Measurements from ENCODE around the gene NRP1.
"Not testable (repeated sequence)": the region's sequence is repeated elsewhere in the genome, so short reads cannot be mapped to it uniquely, and the experiment has no call there.

Gene NRP1

DNA sequence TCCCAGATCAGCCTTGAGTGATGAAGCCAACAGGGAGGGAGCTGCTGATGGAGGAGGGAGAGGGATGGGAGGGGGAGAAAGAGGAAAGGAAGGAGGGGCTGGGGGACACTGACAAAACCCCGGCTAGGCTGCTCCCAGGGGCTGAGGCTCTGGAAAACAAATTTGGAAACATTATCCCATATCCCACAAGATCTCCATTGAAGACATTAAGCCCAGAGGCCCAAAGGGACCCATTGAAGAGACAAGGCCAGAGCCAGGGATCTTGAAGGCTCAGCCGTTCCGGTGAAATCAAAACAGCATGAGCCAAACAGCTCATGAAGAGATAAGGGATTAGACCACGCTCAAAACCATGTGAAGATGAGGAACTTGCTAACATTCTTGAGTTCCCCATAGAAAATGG lies 192.2 kb downstream of the NRP1 start:
- Histone ChIP-seq H3K27ac (ENCODE audit: low read length) (no peak overlapping the region), H3K9me3 (ENCODE audit: control insufficient read depth, insufficient read depth, low read length) (no peaks in the 10 kb centered on the region), H3K27me3 (ENCODE audit: control insufficient read depth, insufficient read depth, low read length) (no peaks in the 10 kb centered on the region), H3K36me3 (ENCODE audit: control insufficient read depth, insufficient read depth, low read length) (no peaks in the 10 kb centered on the region), H3K4me1 (ENCODE audit: control insufficient read depth, insufficient read depth, low read length) (no peaks in the 10 kb centered on the region), H3K4me3 (ENCODE audit: low read length) (no peak overlapping the region)
- no peak for DNase-seq (ENCODE audit: low read depth, low spot score)
- no CpG with 5 or more reads among the region's 4 CpGs for WGBS (ENCODE audit: insufficient coverage, insufficient read length)

GRCh38 chr10:33141251-33141650 lies 193.2 kb downstream of the NRP1 start:
- Histone ChIP-seq H3K27ac (ENCODE audit: low read length) (no peak overlapping the region), H3K4me1 (ENCODE audit: control insufficient read depth, insufficient read depth, low read length) (no peaks in the 10 kb centered on the region), H3K36me3 (ENCODE audit: control insufficient read depth, insufficient read depth, low read length) (no peaks in the 10 kb centered on the region), H3K9me3 (ENCODE audit: control insufficient read depth, insufficient read depth, low read length) (no peaks in the 10 kb centered on the region), H3K27me3 (ENCODE audit: control insufficient read depth, insufficient read depth, low read length) (no peaks in the 10 kb centered on the region), H3K4me3 (ENCODE audit: low read length) (no peak overlapping the region)
- no CpG with 5 or more reads among the region's 3 CpGs for WGBS (ENCODE audit: insufficient coverage, insufficient read length)
- DNase-seq (ENCODE audit: low read depth, low spot score): no peak

GRCh38 chr10:33139181-33139646 lies 195.3 kb downstream of the NRP1 start:
- Histone ChIP-seq H3K27me3 (ENCODE audit: control insufficient read depth, insufficient read depth, low read length) (no peaks in the 10 kb centered on the region), H3K27ac (ENCODE audit: low read length) (no peak overlapping the region), H3K4me3 (ENCODE audit: low read length) (no peak overlapping the region), H3K36me3 (ENCODE audit: control insufficient read depth, insufficient read depth, low read length) (no peaks in the 10 kb centered on the region), H3K9me3 (ENCODE audit: control insufficient read depth, insufficient read depth, low read length) (no peaks in the 10 kb centered on the region), H3K4me1 (ENCODE audit: control insufficient read depth, insufficient read depth, low read length) (no peaks in the 10 kb centered on the region)
- DNase-seq (ENCODE audit: low read depth, low spot score): no peak
- WGBS (ENCODE audit: insufficient coverage, insufficient read length): no CpG with 5 or more reads among the region's 12 CpGs

DNA sequence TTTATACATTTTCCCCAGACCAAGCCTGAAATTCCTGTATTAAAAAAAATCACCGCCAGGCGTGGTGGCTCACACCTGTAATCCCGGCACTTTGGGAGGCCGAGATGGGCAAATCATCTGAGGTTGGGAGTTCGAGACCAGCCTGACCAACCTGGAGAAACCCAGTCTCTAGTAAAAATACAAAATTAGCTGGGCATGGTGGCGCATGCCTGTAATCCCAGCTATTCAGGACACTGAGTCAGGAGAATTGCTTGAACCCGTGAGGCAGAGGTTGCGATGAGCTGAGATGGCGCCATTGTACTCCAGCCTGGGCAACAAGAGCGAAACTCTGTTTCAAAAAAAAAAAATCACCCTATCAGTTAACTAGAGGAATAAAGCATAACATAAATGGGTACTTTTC lies 195.8 kb downstream of the NRP1 start:
- not testable (repeated sequence) for H3K27ac ChIP-seq (ENCODE audit: low read length); H3K36me3 ChIP-seq (ENCODE audit: control insufficient read depth, insufficient read depth, low read length); H3K27me3 ChIP-seq (ENCODE audit: control insufficient read depth, insufficient read depth, low read length); H3K9me3 ChIP-seq (ENCODE audit: control insufficient read depth, insufficient read depth, low read length); H3K4me1 ChIP-seq (ENCODE audit: control insufficient read depth, insufficient read depth, low read length); H3K4me3 ChIP-seq (ENCODE audit: low read length); DNase-seq (ENCODE audit: low read depth, low spot score)
- WGBS (ENCODE audit: insufficient coverage, insufficient read length): no CpG with 5 or more reads among the region's 10 CpGs

DNA sequence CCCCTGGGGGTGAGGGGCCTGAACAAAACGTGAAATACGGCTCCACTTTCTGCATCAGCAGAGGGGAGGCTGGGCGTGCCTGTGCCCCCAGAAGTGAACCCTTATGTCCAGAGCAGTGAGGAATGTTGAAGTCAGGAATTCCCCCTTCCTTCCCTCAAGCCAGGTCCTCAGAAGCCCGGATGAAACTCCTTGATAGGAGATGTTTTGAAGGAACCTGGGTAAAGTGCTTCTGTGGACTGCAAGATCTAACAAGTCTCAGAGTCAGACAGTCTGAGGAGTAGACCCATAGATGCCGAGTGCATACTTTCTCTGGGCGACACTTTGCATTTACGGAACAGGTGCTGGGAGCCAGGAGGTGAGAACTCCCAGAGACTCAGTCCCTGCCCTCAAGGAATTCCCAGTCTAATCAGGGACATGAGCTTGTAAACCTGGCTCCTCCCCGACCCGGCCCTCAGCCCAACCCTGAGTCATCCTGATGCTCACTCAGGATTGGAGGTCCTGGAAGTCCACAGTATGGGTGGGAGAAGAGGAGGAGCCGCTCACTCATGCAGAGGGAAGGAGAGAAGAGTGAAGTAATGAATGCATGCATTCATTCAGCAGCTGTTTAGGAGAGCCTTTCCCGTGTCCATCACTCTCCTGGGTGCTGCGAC lies 197.0 kb downstream of the NRP1 start:
- no peaks in the 10 kb centered on the region for H3K36me3 ChIP-seq (ENCODE audit: control insufficient read depth, insufficient read depth, low read length)
- no peak overlapping the region for H3K4me3 ChIP-seq (ENCODE audit: low read length)
- no peaks in the 10 kb centered on the region for H3K4me1 ChIP-seq (ENCODE audit: control insufficient read depth, insufficient read depth, low read length)
- H3K9me3 ChIP-seq (ENCODE audit: control insufficient read depth, insufficient read depth, low read length): no peaks in the 10 kb centered on the region
- DNase-seq (ENCODE audit: low read depth, low spot score): no peak
- WGBS (ENCODE audit: insufficient coverage, insufficient read length): no CpG with 5 or more reads among the region's 12 CpGs
- H3K27ac ChIP-seq (ENCODE audit: low read length): no peak overlapping the region
- H3K27me3 ChIP-seq (ENCODE audit: control insufficient read depth, insufficient read depth, low read length): no peaks in the 10 kb centered on the region

GRCh38 chr10:33136781-33137180 lies 197.7 kb downstream of the NRP1 start:
- Histone ChIP-seq H3K27ac (ENCODE audit: low read length) (no peak overlapping the region), H3K4me3 (ENCODE audit: low read length) (no peak overlapping the region), H3K9me3 (ENCODE audit: control insufficient read depth, insufficient read depth, low read length) (no peaks in the 10 kb centered on the region), H3K27me3 (ENCODE audit: control insufficient read depth, insufficient read depth, low read length) (no peaks in the 10 kb centered on the region), H3K36me3 (ENCODE audit: control insufficient read depth, insufficient read depth, low read length) (no peaks in the 10 kb centered on the region), H3K4me1 (ENCODE audit: control insufficient read depth, insufficient read depth, low read length) (no peaks in the 10 kb centered on the region)
- WGBS (ENCODE audit: insufficient coverage, insufficient read length): no CpG with 5 or more reads among the region's 1 CpG
- DNase-seq (ENCODE audit: low read depth, low spot score): no peak

DNA sequence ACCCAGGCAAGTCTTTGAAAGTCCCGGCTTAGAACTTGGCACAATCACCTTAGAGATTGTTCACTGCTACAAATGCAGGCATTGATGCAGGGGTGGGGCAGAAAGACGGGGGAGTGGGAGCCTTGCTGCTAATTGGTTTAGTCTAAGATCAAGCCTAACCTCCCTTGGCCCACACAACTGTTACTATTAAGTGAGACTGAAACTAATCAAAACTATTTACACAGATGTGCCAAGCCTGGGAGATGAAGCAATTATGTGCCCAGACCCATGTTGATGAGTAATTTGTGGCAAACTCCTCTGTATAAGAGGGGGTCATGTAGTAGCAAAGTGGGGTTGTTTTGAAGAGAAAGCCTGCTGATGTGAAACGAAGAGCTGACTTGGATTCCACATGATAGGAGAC lies 198.2 kb downstream of the NRP1 start:
- no CpG with 5 or more reads among the region's 3 CpGs for WGBS (ENCODE audit: insufficient coverage, insufficient read length)
- no peak overlapping the region for H3K27ac ChIP-seq (ENCODE audit: low read length)
- no peak for DNase-seq (ENCODE audit: low read depth, low spot score)

GRCh38 chr10:33134011-33134751 lies 200.3 kb downstream of the NRP1 start:
- Histone ChIP-seq H3K4me3 (ENCODE audit: low read length) (no peak overlapping the region), H3K27me3 (ENCODE audit: control insufficient read depth, insufficient read depth, low read length) (no peaks in the 10 kb centered on the region), H3K9me3 (ENCODE audit: control insufficient read depth, insufficient read depth, low read length) (no peaks in the 10 kb centered on the region), H3K4me1 (ENCODE audit: control insufficient read depth, insufficient read depth, low read length) (no peaks in the 10 kb centered on the region), H3K27ac (ENCODE audit: low read length) (no peak overlapping the region), H3K36me3 (ENCODE audit: control insufficient read depth, insufficient read depth, low read length) (no peaks in the 10 kb centered on the region)
- WGBS (ENCODE audit: insufficient coverage, insufficient read length): no CpG with 5 or more reads among the region's 11 CpGs
- DNase-seq (ENCODE audit: low read depth, low spot score): no peak

More for the DNA sequence above, 198.2 kb downstream of the NRP1 start:
- H3K9me3 ChIP-seq (ENCODE audit: control insufficient read depth, insufficient read depth, low read length): no peaks in the 10 kb centered on the region
- no peak overlapping the region for H3K4me3 ChIP-seq (ENCODE audit: low read length)
- H3K4me1 ChIP-seq (ENCODE audit: control insufficient read depth, insufficient read depth, low read length): no peaks in the 10 kb centered on the region
- H3K36me3 ChIP-seq (ENCODE audit: control insufficient read depth, insufficient read depth, low read length): no peaks in the 10 kb centered on the region
- H3K27me3 ChIP-seq (ENCODE audit: control insufficient read depth, insufficient read depth, low read length): no peaks in the 10 kb centered on the region

DNA sequence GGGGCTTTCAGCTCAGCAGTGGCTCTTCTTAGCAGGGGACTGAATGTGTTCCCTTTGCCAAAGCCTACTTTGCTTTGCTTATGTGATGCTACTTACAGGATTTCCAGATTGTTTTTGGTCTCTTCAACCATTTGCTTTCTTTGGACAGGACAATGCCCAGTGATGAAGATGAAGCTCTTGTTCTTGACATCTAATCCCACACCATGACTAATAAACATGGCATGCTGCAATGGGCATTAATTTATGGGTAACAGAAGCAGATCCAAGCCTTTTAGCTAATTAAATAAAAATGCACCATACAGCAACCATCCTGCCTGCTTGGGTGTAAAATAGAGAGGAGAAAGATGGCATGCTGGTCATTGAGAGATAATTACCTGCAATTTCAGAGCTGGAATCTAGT lies 200.9 kb downstream of the NRP1 start:
- no peak overlapping the region for H3K4me3 ChIP-seq (ENCODE audit: low read length)
- H3K27ac ChIP-seq (ENCODE audit: low read length): no peak overlapping the region
- no peaks in the 10 kb centered on the region for H3K9me3 ChIP-seq (ENCODE audit: control insufficient read depth, insufficient read depth, low read length)
- no peaks in the 10 kb centered on the region for H3K4me1 ChIP-seq (ENCODE audit: control insufficient read depth, insufficient read depth, low read length)
- DNase-seq (ENCODE audit: low read depth, low spot score): no peak
- no peaks in the 10 kb centered on the region for H3K27me3 ChIP-seq (ENCODE audit: control insufficient read depth, insufficient read depth, low read length)
- no peaks in the 10 kb centered on the region for H3K36me3 ChIP-seq (ENCODE audit: control insufficient read depth, insufficient read depth, low read length)

DNA sequence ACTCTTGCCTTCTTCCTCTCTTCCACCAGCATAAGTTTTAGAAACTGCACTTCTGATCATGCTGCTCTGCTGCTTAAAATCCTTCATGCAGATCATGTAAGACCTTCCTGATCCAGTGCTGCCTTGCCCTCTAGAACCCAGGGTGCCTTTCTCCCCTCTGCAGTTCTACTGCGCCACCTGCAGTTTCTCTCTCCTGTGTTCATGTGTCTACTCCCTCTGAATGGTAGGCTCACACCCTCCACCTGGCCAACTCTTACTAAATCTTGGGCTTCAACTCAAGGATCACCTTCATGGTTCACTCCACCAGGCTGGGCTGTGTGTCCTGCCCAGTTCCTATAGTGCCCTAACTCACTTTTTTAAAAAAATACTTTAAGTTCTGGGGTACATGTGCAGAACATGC lies 201.8 kb downstream of the NRP1 start:
- no peak overlapping the region for H3K4me3 ChIP-seq (ENCODE audit: low read length)
- no peak for DNase-seq (ENCODE audit: low read depth, low spot score)
- H3K4me1 ChIP-seq (ENCODE audit: control insufficient read depth, insufficient read depth, low read length): no peaks in the 10 kb centered on the region
- WGBS (ENCODE audit: insufficient coverage, insufficient read length): no CpG with 5 or more reads among the region's 1 CpG
- H3K27me3 ChIP-seq (ENCODE audit: control insufficient read depth, insufficient read depth, low read length): no peaks in the 10 kb centered on the region
- H3K9me3 ChIP-seq (ENCODE audit: control insufficient read depth, insufficient read depth, low read length): no peaks in the 10 kb centered on the region
- H3K27ac ChIP-seq (ENCODE audit: low read length): no peak overlapping the region
- no peaks in the 10 kb centered on the region for H3K36me3 ChIP-seq (ENCODE audit: control insufficient read depth, insufficient read depth, low read length)

GRCh38 chr10:33129996-33130386 lies 204.5 kb downstream of the NRP1 start:
- H3K4me3 ChIP-seq (ENCODE audit: low read length): no peak overlapping the region
- no peak overlapping the region for H3K27ac ChIP-seq (ENCODE audit: low read length)
- no CpG with 5 or more reads among the region's 5 CpGs for WGBS (ENCODE audit: insufficient coverage, insufficient read length)

More at GRCh38 chr10:33129996-33130386, 204.5 kb downstream of the NRP1 start:
- DNase-seq (ENCODE audit: low read depth, low spot score): no peak
- Histone ChIP-seq H3K9me3 (ENCODE audit: control insufficient read depth, insufficient read depth, low read length) (no peaks in the 10 kb centered on the region), H3K36me3 (ENCODE audit: control insufficient read depth, insufficient read depth, low read length) (no peaks in the 10 kb centered on the region), H3K4me1 (ENCODE audit: control insufficient read depth, insufficient read depth, low read length) (no peaks in the 10 kb centered on the region), H3K27me3 (ENCODE audit: control insufficient read depth, insufficient read depth, low read length) (no peaks in the 10 kb centered on the region)
